Activated T-helper 2 cell treated with anti-CD3 and anti-CD28 coated beads, Interferon-gamma antibody, Interleukin-2, Interleukin-4, amounts not matched to agents 10 μg/mL and 5 μg/mL and 100 μg/mL, durations not matched to agents 14 hours and 24 hours and 36 hours (primary cell): ENCODE measurements around the gene FBLL1. TPM values are rescaled to one million over a fixed set of nuclear protein-coding genes. Genes with fewer than 3 reads are reported as not detected.

ENCODE experiments used
- total RNA-seq: library from RNA; stranded (reverse); gene quantifications from 2 replicates; pipeline ENCODE4 v1.2.3, GENCODE V29; 2022

The FBLL1 gene
- total RNA-seq, 1 donor from 2014 or later, result not detected

Other genes with a start within 250 kb of the FBLL1 start
- 0.09 and 0.59 TPM in 2 replicates for gene WWC1, start 237.7 kb upstream of the FBLL1 start, total RNA-seq
- 129 and 131 TPM in 2 replicates for gene RARS1, start 42.8 kb upstream of the FBLL1 start, total RNA-seq
- 74.5 and 87.1 TPM in 2 replicates for gene PANK3, start 50.1 kb downstream of the FBLL1 start, total RNA-seq